CD4-positive, alpha-beta T cell treated with Interleukin-21 for 1 hour (primary cell): Measurements from ENCODE around the gene PHKA2.

Source experiments
- DNase-seq: peaks from one replicate; pipeline ENCODE4 v3.0.0-alpha.2; 2020

Gene PHKA2

GRCh38 chrX:18887177-18887824, 96.6 kb downstream of the PHKA2 start:
- DNase-seq, result no peak

GRCh38 chrX:18886344-18887161, 97.4 kb downstream of the PHKA2 start:
- peak; percentile 48 for DNase-seq

- peak; percentile 9 for DNase-seq
Measured at GRCh38 chrX:18886005-18886343, 97.9 kb downstream of the PHKA2 start.

GRCh38 chrX:18885328-18886004, 98.4 kb downstream of the PHKA2 start:
- no peak for DNase-seq

GRCh38 chrX:18884916-18885315, 99.0 kb downstream of the PHKA2 start:
- DNase-seq, result no peak

GRCh38 chrX:18883961-18884765, 99.8 kb downstream of the PHKA2 start:
- no peak for DNase-seq

- DNase-seq, result no peak
Measured at GRCh38 chrX:18883234-18883960, 100.5 kb downstream of the PHKA2 start.

- no peak for DNase-seq
Measured at GRCh38 chrX:18879144-18879543, 104.8 kb downstream of the PHKA2 start.

GRCh38 chrX:18877469-18877868, 106.4 kb downstream of the PHKA2 start:
- no peak for DNase-seq

GRCh38 chrX:18875256-18875878, 108.5 kb downstream of the PHKA2 start:
- DNase-seq, result no peak

GRCh38 chrX:18874560-18875255, 109.2 kb downstream of the PHKA2 start:
- no peak for DNase-seq

- DNase-seq, result no peak
Measured at GRCh38 chrX:18873836-18874235, 110.1 kb downstream of the PHKA2 start.

GRCh38 chrX:18873189-18873791, 110.6 kb downstream of the PHKA2 start:
- DNase-seq, result no peak

- DNase-seq, result no peak
Measured at GRCh38 chrX:18872621-18873020, 111.3 kb downstream of the PHKA2 start.

- no peak for DNase-seq
Measured at GRCh38 chrX:18871970-18872369, 111.9 kb downstream of the PHKA2 start.

- DNase-seq, result no peak
Measured at GRCh38 chrX:18871161-18871890, 112.6 kb downstream of the PHKA2 start.

- no peak for DNase-seq
Measured at GRCh38 chrX:18864390-18864920, 119.5 kb downstream of the PHKA2 start.

- no peak for DNase-seq
Measured at GRCh38 chrX:18861511-18861910, 122.4 kb downstream of the PHKA2 start.

GRCh38 chrX:18856645-18856997, 127.3 kb downstream of the PHKA2 start:
- DNase-seq, result no peak
